ENCODE data around the gene ACSL1. TPM values are rescaled to one million over a fixed set of nuclear protein-coding genes. Genes with fewer than 3 reads are reported as not detected.

ACSL1 gene
- total RNA-seq, 1 experiment from 2014 or later, result 12.5 TPM

GRCh38 chr4:184745831-184746795 lies 79.7 kb downstream of the ACSL1 start:
- Histone ChIP-seq H4K20me1 (ENCODE audit: insufficient read depth) (no peaks in the 10 kb centered on the region), H3K4me1 (ENCODE audit: control insufficient read depth in 1 of 2, insufficient read depth in 2 of 2, low read length in 2 of 2) (peaks cover 0 to 9% of the 10 kb centered on the region in 2 experiments; a peak in 1 of 4 replicates), H3K4me2 (ENCODE audit: low read length) (peak overlapping the region; percentile 27; the same call in 1 of the 2 replicates), H3K9me3 (ENCODE audit: control insufficient read depth in 1 of 2, insufficient read depth in 1 of 2, low read depth in 1 of 2, low read length in 2 of 2) (no peaks in the 10 kb centered on the region), H3K36me3 (ENCODE audit: control insufficient read depth in 1 of 2, insufficient read depth in 2 of 2, low read length in 2 of 2) (no peaks in the 10 kb centered on the region), H3K27ac (ENCODE audit: low read depth, low read length) (no peak overlapping the region), H3K9ac (ENCODE audit: low read length) (no peak overlapping the region), H2AFZ (ENCODE audit: low read depth, low read length, poor library complexity, severe bottlenecking) (peak overlapping the region; percentile 88), H3K27me3 (ENCODE audit: insufficient read depth, low read length) (no peaks in the 10 kb centered on the region), H3K9me2 (ENCODE audit: insufficient read depth) (no peaks in the 10 kb centered on the region), H3K79me2 (ENCODE audit: insufficient read depth, low read length) (no peaks in the 10 kb centered on the region), H3K4me3 (replicated peaks in 1 of 2; ENCODE audit: low read depth in 1 of 2, low read length in 2 of 2) (no peak overlapping the region)
- BruUV-seq (replicated peaks), result no TSS peak
- ATAC-seq (peak; percentile 79), DNase-seq (ENCODE audit: low read depth, low spot score) (peak; percentile 29)
- ChIA-PET POLR2A (interaction anchor here (0.6 kb wide), 1 partner anchor 12 kb away, joined by 3 read pairs; no protein-coding TSS in a partner anchor), CTCF (interaction anchor here (1.0 to 1.1 kb wide), 8 partner anchors 12 to 482 kb away, joined by 3 to 7 read pairs (median 4); partner anchors contain the start of gene CENPU), RAD21 (ENCODE audit: low non-redundant PET in 1 of 2, low total read pairs in 2 of 2, uncharacterized antibody in 2 of 2, unreplicated experiment in 2 of 2) (interaction anchor here (1.0 to 1.2 kb wide), 2 partner anchors 238 kb away, joined by 3 to 4 read pairs; no protein-coding TSS in a partner anchor)
- TF ChIP-seq CTCF (IDR thresholded peaks at IDR 0.05 in 2 of 3, conservative IDR thresholded peaks at IDR 0.05 in 1 of 3; ENCODE audit: borderline replicate concordance in 1 of 3, insufficient read depth in 1 of 3, low read depth in 2 of 3, low read length in 2 of 3), result peak; percentile 57 to 66 (median 57)
- TF ChIP-seq POLR2AphosphoS5 (IDR thresholded peaks at IDR 0.05; ENCODE audit: low read depth, low read length), result no peak
- peak; percentile 80 for TF ChIP-seq RAD21 (IDR thresholded peaks at IDR 0.05; ENCODE audit: low read depth)
- intact Hi-C loops (cut with micrococcal nuclease), result loop anchor here (1.0 to 5.0 kb wide), 4 partner anchors 238 to 1291 kb away; no protein-coding TSS in a partner anchor

GRCh38 chr4:184744236-184744635 lies 81.5 kb downstream of the ACSL1 start:
- H2AFZ ChIP-seq (ENCODE audit: low read depth, low read length, poor library complexity, severe bottlenecking), result no peak overlapping the region
- no peak overlapping the region for H3K9ac ChIP-seq (ENCODE audit: low read length)
- H3K4me3 ChIP-seq (replicated peaks in 1 of 2; ENCODE audit: low read depth in 1 of 2, low read length in 2 of 2), result no peak overlapping the region
- H3K79me2 ChIP-seq (ENCODE audit: insufficient read depth, low read length), result no peaks in the 10 kb centered on the region
- H3K4me1 ChIP-seq (ENCODE audit: control insufficient read depth in 1 of 2, insufficient read depth in 2 of 2, low read length in 2 of 2), result peaks cover 0 to 9% of the 10 kb centered on the region in 2 experiments; a peak in 1 of 4 replicates
- H3K27ac ChIP-seq (ENCODE audit: low read depth, low read length), result no peak overlapping the region
- no peaks in the 10 kb centered on the region for H3K27me3 ChIP-seq (ENCODE audit: insufficient read depth, low read length)
- ATAC-seq, result no peak
- no peaks in the 10 kb centered on the region for H3K36me3 ChIP-seq (ENCODE audit: control insufficient read depth in 1 of 2, insufficient read depth in 2 of 2, low read length in 2 of 2)
- ChIA-PET CTCF (no interaction called here), RAD21 (ENCODE audit: low non-redundant PET in 1 of 2, low total read pairs in 2 of 2, uncharacterized antibody in 2 of 2, unreplicated experiment in 2 of 2) (no interaction called here), POLR2A (no interaction called here)
- no peaks in the 10 kb centered on the region for H3K9me3 ChIP-seq (ENCODE audit: control insufficient read depth in 1 of 2, insufficient read depth in 1 of 2, low read depth in 1 of 2, low read length in 2 of 2)
- TF ChIP-seq MAX (IDR thresholded peaks at IDR 0.05), result no peak
- TF ChIP-seq SP1 (IDR thresholded peaks at IDR 0.05; ENCODE audit: low read depth), result no peak
- no peak for TF ChIP-seq POLR2A (IDR thresholded peaks at IDR 0.05; ENCODE audit: borderline replicate concordance, extremely low read depth, insufficient read depth, insufficient read length)
- no peak for TF ChIP-seq FOSL1 (IDR thresholded peaks at IDR 0.05; ENCODE audit: low read depth)
- no peak for DNase-seq (ENCODE audit: low read depth, low spot score)
- no peak overlapping the region for H3K4me2 ChIP-seq (ENCODE audit: low read length)
- intact Hi-C loops (cut with micrococcal nuclease), result no loop called here
- no TSS peak for BruUV-seq (replicated peaks)
- no peaks in the 10 kb centered on the region for H3K9me2 ChIP-seq (ENCODE audit: insufficient read depth)
- no peaks in the 10 kb centered on the region for H4K20me1 ChIP-seq (ENCODE audit: insufficient read depth)
